Activated naive CD8-positive, alpha-beta T cell treated with anti-CD3 and anti-CD28 coated beads, Interleukin-2, amount 50 U/mL, for 16 hours (primary cell): ENCODE data around the gene IL12A.

Experiments used
- DNase-seq: peaks from one replicate; pipeline ENCODE4 v3.0.0-alpha.2; 2020; ENCODE audit warnings: low read depth, low spot score

Gene IL12A

DNA sequence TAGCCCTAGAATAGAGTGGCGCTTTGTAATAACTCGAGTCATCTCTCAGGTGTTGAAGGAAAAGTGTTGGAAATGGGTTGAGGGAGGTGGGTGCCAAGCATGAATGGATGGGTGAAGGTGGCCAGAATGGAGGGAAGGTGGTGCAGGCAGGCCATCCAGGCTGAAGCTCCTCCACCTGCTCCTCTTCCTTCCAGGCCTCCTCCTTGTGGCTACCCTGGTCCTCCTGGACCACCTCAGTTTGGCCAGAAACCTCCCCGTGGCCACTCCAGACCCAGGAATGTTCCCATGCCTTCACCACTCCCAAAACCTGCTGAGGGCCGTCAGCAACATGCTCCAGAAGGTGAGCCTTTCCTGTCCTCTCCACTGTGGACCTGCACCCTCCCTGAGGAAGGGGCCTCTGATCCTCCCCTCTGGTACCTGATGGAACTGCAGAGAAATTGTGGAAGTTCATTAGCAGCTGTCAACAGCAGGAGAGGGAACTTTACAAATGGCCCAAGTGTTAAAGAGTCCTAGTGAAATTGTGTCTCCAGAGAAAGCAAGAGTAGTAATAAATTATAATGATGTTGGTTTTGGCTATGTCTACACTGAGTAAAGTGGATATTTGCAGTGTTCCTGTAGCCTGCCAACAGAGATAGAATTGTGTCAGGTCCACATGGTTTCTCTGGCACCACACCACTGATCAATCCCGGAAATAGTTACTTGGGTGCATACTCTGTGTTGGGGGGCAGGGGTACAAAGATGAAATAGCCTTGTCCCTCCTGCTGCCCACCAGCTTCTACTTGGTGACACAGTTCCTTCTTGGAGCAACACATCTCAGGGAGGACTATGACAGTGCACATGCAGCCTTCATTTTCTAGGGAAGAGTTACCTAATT lies 1.6 kb downstream of the IL12A start:
- DNase-seq = no peak

DNA sequence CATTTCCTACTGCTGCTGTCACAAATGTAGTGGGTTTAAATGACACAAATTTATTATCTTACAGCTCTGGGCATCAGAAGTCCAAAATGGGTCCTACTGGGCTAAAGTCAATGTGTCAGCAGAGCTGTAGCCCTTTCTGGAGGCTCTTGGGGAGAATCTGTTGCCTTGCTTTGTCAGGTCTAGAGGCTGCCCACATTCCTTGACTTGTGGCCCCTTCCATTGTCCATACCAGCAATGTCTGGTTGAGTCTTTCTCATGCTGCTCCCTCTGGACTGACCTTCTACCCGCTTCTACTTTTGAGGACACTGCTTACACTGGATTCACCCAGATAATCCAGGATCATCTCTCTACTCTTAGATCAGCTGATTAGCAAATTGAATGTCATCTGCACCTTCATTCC lies 3.0 kb downstream of the IL12A start:
- DNase-seq = no peak

GRCh38 chr3:159992589-159992988 lies 4.0 kb downstream of the IL12A start:
- no peak for DNase-seq

DNA sequence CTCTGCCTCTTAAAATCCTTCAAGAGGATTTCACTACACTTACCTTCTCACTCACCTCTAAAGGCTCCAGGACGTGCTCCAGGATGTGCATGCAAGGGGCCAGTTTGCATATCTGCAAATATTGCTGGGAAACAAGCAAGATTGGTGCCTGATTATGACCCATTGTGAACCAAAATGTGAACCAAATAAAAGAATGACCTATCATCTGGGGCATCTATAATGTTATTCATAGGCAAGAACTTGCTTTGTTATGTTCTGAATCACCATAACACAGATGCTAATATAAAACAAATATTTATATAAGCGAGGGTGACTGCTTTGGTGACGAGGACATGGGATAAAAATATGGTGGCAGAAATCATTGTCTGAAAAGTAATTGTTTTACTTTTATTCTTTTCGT lies 5.5 kb downstream of the IL12A start:
- no peak for DNase-seq

DNA sequence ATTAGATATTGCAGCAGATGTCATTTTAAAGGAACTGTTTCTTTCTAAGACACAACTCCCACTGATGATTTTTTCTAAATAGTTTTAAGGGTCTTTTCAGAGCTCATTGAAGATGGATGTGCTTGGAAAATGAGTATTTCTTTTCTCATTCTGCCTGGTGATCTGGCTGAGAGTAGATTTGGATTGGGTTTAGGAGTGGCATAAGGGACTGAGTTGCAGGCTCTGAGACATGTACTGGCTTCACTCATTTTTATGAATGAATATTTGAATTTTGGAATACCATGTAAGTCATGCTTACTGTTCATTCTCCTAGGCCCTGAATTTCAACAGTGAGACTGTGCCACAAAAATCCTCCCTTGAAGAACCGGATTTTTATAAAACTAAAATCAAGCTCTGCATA lies 6.5 kb downstream of the IL12A start:
- DNase-seq = no peak

DNA sequence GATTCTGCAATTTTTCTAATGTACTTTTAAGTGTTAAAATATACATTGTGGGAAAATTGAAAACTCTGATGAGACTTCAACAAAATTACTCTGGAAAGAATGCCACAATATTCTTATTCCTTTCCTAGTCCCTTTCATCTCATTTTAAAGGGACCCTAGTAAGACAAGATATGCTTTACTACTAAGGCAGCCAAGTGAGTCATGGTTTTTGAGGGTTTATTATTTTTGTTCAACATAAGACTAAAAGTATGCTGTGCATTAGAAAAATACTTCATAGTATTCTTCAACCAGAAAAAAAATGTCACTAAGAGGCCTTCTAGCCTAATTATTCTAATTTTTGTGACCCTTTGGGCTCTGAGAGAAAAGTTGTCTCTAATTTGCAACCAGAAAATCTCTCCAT lies 7.4 kb downstream of the IL12A start:
- DNase-seq = no peak

DNA sequence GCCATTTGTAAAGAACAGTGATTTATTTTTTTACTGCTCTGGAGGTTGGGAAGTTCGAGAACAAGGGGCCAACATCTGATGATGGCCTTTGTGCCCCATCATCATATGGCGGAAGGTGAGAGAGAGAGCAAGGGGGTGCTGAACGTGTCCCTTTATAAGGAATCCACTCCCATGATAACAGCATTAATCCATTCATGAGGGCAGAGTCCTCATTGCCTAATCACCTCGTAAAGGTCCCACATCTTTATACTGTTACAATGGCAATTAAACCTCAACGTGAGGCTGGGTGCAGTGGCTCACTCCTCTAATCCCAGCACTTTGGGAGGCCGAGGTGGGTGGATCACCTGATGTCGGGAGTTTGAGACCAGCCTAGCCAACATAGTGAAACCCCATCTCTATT lies 8.3 kb downstream of the IL12A start:
- no peak for DNase-seq

DNA sequence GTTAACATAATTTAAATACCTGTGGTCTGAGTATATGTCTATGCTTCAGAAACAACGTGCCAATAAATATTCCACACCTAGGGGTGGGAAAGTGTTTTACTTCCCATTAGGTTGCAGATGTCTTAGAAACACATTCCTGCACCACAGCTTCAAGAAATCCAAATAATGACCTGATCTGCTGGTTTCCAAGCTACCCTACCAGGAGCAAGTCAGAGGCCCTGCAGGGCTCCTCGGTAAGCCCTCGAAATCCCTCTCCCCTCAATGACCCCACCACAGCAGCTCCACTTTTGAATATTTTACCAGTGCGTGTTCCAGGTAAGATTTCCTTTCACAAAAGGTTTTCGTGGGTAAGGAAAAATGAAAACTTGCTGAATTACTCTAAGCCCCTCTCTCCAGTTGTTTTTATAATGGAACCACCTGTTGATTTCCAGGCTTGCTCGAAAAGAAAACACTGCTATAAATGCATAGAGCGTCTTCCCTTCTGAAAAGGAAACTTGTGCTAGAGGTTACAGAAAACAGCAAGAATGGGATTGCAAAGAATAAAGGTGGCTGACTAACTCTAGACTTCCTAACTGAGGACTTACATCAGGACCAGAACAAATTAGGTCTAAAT lies 12.6 kb downstream of the IL12A start:
- DNase-seq = no peak

DNA sequence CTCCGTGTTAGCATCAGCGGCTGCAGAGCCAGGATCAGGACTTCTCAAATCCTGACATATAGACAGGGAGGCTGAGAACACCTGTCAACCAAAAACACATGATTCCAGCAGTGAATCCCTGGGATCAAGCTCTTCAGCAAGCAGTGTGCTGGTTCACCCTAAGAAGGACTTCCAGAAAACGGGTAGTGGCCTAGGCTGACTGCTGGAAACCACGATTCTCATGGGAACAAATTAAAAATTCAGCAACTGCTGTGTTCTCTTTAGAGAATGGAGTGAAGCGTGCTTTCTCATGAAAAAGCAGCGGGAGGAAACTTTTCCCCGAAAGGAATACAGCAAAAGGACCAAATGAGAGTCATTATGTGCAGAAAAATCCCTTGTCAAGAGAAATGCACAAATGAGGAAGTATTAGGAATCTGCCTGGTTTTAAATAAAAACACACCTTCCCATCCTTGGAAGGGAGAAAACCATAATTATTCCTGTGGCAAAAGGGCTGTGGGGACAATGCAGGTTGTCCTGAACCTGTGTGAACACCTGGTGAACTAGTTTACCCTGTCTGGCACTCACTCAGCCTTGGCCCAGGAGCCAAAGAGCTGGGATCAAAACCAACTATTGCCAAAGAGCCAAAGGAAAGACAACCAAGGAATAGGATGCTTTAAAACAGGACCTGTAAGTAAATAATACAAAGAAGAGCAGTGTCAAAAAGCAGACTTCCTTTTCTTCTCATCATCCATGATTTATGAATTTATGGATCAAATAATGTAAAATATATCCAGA lies 13.4 kb downstream of the IL12A start:
- DNase-seq = no peak

- no peak for DNase-seq
Measured at GRCh38 chr3:160003520-160004128, 15.0 kb downstream of the IL12A start.

GRCh38 chr3:160005004-160005403 lies 16.4 kb downstream of the IL12A start:
- DNase-seq = no peak

- DNase-seq = no peak
Measured at GRCh38 chr3:160006282-160007163, 17.9 kb downstream of the IL12A start.

GRCh38 chr3:160008961-160009360 lies 20.3 kb downstream of the IL12A start:
- DNase-seq = no peak

DNA sequence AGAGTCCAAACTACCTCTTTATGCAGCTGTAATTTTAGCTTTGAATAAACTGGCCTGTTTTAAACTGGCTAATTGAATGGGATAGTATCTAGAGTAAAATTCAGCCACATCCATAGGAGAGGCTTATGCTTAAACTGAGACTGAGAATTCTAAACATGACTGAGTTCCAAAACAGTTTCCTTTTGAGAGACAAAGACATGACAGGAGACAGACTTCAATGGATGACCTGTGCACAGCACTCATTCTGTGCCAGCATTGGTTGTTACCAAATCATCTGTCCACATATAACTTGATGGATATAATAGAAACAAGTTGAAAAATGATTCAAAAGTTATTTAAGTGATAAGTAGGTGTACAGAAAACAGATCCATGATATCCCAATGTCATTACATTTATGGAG lies 20.9 kb downstream of the IL12A start:
- DNase-seq = no peak

DNA sequence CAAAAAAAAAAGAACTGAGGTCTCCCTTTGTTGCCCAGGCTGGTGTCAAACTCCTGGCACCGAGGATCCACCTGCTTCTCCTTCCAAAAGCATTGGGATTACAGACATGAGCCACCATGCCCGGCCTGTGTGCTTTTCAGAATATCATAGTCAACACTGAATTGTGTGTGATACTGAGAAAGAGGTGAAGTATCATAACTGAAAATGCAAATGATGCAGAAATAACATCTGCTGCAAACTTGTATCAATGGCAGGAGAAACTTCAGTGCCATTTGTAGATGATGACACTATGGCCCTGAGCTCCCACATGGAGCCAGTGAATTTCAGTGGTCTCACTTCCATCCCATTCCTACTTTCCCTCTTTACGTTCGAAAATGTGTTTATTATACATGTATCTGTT lies 21.9 kb downstream of the IL12A start:
- no peak for DNase-seq

DNA sequence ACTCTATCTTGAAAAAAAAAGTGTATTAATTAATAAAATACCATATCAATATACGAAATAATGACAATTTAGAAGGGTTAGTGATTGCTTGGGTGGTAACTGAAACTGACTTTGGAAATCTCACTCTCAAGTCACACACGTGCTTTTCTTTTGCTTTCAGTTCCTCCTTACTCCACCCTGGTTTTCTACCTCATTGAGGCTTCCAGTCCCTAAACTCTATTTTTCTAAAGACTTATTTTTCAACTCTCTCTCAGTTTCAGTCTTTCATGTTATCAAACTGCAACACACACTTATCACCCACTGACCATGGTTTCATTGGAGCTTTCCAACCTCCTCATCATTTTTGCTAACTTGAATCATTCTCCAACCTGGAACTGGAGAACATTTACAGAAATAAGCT lies 23.5 kb downstream of the IL12A start:
- DNase-seq = no peak

GRCh38 chr3:160016972-160017371 lies 28.3 kb downstream of the IL12A start:
- no peak for DNase-seq

DNA sequence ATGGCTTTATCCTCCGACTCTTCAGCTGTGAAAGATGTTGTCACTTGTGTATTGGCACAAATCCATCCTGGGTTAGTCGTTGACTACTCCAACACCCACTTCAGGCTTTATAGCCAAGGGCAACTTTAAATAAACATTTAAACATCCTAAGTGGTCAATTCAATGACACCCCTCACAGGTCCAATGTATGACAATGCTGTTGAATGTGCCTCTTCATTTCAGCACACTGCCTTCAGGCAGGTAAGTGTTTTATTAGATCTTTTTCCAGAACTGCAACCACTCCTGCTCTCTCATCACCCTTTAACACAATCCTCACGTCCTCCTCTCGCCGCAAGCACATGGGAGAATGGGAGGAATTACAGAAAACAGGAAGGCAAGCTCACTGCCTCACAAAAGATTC lies 30.3 kb downstream of the IL12A start:
- no peak for DNase-seq

GRCh38 chr3:160020057-160020711 lies 31.5 kb downstream of the IL12A start:
- no peak for DNase-seq

DNA sequence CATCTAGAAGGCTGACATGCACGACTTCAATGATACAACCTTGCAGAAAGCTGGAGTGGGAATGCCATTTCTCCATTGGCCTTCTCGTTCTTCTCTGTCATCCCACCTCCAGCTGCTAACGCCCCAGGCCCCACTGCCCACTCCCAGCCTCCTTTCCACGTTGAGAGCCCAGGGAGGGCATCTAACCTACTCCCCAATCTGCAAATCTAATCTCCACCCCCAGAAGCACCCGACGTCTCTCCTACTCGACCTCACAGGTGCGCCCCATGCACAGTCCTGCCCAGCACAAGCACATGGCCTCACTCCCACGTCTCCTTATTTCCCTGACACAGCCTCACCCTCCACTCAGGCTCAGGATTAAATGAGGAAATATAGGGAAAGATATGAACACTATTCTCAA lies 33.4 kb downstream of the IL12A start:
- no peak for DNase-seq

DNA sequence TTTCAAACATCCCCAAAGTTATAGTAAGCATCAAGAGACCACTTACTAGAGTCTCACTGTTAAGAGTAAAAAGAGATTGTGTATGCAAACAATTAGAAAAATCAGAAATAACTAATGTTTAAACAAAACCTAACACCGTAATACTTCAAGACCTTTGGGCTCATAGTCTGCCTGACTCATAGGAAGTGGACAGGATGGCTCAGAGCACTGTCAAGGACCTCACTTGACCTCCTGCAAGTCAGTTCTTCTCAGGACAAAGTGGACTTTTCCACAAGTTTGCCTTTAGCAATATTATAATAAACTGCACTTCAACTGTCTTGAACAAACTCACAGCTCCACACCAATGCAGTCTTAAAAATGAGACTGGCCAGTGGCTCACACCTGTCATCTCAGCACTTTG lies 34.8 kb downstream of the IL12A start:
- DNase-seq = no peak
